RPMI7951 (cell line): ENCODE measurements around the gene ZNF598. TPM values are rescaled to one million over a fixed set of nuclear protein-coding genes. Genes with fewer than 3 reads are reported as not detected.
A peak's percentile ranks its signal among the peaks of the same experiment; 100 is the strongest.

Experiments used
- DNase-seq: peaks from one replicate; pipeline ENCODE4 v3.0.0-alpha.2; 2012; ENCODE audit warnings: low read depth
- total RNA-seq: library from RNA; depleted of rRNA; stranded (reverse); fragments of >200 nt; shearing (Covaris generic); gene quantifications from 2 replicates; pipeline ENCODE4 v1.2.3, GENCODE V29; 2014; rRNA removed

ZNF598 gene
- 9.7 and 13.6 TPM in 2 replicates for total RNA-seq

DNA sequence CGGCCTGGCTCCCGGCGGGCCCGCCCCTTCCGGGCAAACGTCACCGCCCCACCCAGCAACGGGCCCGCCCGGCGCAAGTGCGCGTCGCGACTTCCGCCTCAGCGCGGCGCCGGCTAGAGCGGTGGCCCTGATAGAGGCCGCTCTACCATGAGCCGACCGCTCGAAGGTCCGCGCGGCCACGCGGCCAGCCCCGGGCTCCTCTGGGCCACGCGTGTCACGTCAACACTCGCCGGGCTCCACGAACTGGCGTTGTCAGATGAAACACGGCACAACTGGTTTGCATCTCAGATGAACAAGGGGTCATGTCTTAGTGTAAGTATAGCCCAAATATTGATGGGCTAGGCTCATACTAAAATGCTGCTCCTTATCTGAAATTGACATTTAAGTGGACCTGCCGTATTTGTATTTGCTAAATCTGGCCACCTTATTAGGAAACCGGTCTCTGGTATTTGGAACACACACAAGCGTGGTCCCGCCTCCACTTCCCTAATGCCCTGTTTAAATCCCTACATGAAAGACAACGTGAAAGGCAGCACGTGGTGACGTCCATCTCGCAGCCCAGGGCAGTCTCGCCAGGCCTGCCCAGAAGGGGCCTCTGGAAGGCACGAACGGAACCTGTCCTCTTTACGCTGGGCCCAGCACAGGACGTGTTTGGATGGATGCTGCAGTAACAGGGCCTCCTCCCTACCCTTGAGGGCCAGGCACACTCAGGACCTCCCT is at the start of gene ZNF598:
ZNF598 (minus strand) TSS at position 31 of the 720 bp plus-strand sequence.
- DNase-seq = peak; percentile 89

DNA sequence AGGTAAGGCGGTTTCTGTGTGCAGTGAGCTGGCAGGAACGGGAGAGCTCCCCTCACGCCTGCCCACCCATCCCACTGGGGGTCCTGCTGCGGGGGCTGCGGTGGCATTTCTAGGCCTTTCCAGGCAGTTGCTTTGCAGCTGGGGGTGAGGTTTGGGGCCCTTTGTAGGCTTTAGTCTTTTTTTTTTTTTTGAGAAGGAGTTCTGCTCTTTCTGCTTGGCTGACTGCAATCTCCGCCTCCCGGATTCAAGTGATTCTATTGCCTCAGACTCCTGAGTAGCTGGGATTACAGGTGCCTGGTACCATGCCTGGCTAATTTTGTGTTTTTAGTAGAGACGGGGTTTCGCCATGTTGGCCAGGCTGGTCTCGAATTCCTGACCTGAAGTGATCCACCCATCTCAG is 49.3 kb upstream of the ZNF598 start:
- DNase-seq = no peak

DNA sequence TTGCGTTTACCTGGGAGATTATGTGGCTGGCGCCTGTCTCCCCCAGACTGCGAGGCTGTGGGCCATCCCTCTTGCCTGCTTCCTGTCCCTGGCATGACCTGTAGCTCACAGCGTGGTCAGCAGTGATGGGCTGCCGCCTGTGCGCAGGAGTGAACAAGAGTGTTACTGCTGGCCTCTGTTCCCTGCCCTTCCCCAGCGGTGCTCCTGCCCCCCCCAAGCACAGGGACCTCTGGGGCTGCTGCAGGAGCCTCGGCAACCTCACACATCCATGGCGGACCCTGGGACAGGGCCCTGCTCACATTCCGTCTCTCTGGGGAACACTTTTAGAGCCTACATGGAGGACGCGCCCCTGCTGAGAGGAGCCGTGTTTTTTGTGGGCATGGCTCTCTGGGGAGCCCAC is 48.8 kb upstream of the ZNF598 start:
- DNase-seq = no peak

DNA sequence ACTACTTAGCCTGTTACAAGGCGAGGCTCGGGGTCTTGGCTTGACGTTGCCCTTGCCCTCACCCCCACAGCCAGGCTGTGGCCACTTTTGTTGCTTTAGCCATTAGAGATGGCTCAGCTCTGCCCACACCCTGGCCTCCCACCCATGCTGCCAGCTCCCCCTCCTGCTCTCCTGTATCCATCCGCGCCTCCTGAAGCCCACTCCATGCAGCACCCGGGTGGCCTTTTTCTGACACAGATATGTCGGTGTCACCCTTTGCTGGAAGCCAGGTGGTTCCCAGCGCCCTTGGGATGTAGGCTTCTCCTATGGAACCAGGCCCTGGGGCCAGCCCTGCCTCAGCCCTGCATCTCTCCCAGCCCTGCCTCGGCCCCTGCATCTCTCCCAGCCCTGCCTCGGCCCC is 47.8 kb upstream of the ZNF598 start:
- DNase-seq = no peak

DNA sequence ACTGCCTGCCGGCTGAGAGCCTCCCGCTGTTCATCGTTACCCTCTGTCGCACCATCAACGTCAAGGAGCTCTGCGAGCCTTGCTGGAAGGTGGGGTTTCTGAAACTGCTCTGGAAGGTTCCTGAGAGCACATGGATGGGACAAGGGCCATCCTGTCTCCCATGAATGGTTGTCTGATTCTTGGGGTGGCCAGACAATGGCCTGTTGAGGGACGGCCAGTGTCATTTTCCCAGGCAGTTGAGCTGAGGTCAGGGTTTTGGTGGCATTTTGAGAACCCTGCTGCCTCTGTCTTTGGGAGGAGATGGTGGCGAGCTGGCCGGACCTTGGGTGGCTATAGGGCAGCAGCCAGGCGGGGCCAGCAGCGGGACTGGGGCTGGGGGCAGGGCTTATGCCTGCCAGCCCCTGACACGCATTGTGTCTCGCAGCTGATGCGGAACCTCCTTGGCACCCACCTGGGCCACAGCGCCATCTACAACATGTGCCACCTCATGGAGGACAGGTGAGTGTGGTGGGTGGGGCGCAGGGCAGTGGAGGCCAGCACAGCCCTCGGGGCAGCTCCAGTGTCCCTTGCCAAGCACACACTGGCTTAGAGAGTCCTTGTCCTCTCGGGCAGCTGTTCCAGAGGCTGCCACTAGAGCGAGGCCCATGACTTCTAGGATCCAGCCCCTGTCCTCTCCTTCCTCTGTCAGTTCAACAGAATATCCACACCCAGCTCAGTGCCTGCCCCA is 47.2 kb upstream of the ZNF598 start:
- no peak for DNase-seq

DNA sequence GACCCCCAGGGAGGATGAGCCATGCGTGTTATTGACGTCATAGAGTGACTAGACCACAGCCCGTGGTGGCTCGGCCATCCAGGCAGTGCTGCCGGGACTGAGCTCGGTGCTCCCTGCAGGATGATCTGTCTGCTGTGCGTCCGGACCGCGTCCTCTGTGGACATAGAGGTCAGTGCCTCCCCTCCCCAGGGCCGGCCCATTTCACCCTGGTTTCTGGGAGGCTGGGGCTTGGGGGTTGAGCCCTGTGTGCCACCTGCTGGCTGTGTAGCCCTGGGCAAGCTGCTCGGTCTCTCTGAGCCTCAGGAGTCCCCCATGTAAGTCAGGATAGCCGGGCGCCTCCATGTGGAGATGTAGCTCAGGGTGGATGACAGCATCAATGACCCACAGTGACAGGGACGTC is 46.5 kb upstream of the ZNF598 start:
- DNase-seq = no peak

DNA sequence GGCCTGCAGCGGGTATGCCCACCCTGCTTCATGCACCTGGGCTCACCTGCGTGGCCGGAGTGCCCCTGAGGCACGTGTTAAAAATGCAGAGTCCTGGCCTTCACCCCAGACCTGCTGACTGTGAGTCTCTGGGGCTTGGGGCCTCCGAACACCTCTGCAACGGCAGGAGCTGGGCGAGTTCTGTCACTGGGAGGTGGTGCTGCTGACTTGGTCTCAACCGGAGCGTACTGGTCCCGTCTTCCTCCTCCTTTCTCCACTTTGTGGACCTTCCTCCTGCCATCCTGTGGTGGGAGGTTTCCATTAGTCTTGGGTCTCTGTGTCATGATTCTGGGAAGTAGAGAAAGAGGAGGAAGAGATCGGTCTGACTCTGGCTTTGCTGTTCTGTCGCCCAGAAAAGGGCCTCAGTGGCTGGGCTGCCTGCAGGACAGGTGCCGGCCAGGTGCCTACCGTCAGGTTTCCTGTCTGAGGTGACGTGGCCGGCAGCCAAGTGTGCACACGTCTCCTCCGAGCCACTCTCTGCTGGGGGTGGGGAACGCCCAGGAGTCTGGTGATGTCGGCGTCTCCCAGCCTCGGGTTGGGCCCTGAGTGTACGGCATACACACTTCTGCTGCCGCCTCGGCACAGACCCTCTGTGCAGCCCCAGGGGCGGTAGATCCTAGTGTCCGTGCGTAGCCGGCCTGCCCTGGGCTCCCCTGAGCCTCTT is 45.1 kb upstream of the ZNF598 start:
- DNase-seq = no peak

DNA sequence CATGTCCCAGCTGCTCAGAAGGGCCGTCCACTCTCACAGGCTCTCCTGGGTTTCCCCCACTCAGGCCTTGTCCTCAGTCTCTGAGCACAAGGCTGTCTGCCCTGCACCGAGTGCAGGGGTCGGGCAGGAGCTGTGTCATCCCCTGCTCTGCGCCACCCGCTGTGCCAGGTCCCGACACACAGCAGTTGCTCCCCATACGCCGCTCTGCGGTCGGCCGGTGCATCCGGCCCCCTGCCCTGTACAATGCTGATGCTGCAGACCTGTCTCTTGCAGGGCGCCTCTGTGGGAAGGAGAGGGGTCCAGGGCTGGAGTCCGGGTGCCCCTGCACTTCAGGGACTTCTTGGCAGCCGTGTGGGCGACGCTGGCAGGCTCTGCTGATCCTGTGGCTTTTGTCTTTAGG is 44.3 kb upstream of the ZNF598 start:
- DNase-seq = no peak

DNA sequence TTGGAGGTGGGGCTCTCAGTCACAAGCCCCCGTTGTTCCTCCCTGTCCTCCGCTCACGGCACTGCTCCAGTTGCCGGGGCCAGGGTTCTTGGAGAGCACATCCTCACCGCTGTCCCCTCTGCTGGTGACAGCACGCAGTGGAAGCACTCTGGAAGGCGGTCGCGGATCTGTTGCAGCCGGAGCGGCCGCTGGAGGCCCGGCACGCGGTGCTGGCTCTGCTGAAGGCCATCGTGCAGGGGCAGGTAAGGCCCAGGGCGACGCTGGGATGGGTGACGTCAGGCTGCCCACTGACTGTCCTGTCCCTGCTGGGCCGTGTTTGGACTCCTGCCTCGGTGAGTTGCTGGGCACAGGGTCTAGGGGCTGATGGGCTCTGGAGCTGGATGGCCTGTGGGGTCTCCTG is 43.6 kb upstream of the ZNF598 start:
- DNase-seq = no peak

DNA sequence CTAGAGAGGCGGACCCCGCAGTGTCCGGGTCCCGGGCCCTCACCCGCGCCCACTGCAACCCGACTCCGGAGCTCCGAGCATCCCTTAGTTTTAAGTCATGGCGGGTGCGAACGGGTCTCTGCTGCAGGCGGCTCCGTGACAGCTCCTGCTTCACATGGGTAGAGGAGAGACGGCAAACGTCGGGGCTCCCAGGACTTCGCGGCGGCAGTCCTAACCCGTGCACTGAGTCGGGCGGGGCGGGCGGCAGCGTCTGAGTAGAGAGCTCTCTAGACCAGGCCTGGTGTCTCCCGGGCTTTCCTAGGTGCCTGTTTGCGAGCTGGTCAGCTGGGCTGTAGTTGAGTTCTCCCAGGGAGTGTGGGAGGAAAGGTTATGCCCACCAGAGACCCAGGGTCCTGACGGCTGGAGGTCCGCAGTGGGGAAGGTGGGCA is 38.5 kb upstream of the ZNF598 start:
- no peak for DNase-seq

DNA sequence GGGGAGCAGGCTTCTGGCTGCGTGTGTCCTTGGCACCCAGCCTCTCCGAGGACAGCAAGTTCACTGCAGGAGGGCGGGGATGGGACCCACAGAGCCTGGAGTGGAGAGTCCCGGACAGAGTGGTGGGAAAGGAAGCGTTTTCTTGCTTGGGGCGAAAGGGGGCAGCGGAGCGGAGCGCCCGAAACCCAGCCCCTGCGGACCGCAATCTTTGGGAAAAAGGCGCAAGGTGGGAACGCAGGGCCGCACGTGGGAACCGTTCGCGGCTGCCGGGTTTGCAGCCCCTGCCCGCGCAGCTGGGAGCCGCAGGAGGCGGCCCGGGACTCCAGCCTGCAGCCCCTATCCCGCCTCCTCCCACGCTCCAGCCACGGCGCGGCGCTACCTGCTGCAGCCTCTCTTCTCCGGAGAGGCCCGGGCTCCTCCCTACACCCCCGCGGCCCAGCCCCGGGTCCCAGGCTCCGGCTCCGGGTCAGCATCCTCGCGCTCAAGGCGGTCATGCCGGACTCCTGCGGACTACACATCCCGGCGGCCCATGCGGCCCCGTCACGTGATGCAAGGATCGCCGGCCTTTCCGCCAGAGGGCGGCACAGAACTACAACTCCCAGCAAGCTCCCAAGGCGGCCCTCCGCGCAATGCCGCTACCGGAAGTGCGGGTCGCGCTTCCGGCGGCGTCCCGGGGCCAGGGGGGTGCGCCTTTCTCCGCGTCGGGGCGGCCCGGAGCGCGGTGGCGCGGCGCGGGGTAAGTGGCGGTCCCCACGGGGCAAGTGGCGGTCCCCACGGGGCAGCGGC is 37.9 kb upstream of the ZNF598 start, which contains the start of the genes NTHL1 and TSC2:
NTHL1 (minus strand) TSS at position 505 of the 786 bp plus-strand sequence; CDS start at position 494, 11 bp downstream.
TSC2 (plus strand) TSS at position 656 of the 786 bp plus-strand sequence. CDS start 631 bp downstream, outside the sequence.
- DNase-seq = peak; percentile 91

DNA sequence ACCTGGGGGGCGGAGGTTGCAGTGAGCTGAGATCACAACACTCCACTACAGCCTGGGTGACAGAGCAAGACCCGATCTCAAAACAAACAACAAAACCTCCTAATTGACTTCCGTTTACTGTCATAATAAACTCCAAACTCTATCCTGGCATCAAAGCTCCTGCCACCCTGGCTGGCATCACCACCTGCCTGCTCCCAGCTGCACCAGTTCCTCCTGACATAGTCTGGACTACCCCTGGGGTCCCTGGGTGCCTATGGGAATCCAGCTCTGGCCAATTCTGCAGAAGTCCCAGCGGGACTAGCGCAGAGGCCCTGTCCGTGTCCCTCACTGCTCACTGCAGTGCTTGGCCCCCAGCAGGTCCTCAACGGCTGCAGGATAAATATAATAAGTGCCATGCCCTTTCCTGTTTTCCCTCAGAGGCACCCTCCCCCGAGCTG is 37.3 kb upstream of the ZNF598 start:
- DNase-seq = no peak

DNA sequence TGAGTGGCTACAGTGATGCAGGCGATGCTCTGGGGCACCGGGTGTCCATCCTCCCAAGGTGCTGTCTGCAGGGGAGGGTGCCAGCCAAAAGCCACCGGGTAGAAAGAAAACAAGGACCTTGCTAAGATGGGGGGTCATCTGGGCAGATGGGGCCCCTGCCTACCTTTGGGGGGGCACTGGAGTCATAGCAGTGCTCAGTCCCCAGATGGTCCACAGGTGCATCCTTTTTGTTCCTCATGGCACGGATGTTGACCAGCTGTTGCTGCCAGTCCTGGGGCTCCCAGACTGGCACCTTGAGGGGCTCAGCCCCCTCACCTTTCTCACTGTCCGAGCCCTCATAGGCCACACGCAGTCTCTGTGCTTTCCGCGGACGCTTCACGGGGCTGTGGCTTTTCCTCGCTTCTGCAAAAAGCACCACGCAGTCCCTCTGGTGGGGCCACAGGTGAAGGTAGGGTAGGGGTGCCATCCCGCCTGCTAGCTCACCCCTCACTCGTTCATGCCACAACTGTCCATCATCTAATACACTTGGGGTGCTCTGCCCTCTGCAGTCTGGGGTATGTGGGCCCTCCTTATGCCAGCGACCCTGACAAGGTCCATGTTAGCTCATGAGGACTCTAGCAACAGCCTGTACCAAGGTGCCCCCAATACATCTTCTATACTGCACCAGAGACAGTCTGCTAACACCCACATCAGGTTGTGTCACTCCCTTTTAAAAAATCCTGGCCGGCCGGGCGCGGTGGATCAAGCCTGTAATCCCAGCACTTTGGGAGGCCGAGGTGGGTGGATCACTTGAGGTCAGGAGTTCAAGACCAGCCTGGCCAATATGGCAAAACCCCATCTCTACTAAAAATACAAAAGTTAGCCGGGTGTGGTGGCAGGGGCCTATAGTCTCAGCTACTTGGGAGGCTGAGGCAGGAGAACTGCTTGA is 36.6 kb upstream of the ZNF598 start:
- no peak for DNase-seq

DNA sequence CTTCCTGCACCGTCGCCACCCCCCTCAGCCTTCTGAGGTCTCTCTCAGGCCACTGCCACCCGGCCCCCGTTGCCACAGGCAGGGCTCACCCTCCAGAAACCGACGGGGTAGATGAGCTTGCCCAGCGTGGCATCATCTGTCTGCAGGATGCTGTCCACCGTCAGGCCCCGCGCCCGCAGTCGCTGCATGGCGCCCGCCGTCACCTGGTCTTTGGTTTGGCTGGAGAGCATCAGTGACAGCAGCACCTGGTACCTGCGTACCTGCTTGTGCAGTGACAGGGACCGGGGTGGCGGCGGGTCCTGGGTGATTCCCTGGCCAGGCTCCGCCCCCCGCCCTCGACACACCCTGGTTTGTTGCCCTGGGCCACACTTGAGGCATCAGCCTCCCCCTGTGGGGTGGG is 34.9 kb upstream of the ZNF598 start:
- no peak for DNase-seq

DNA sequence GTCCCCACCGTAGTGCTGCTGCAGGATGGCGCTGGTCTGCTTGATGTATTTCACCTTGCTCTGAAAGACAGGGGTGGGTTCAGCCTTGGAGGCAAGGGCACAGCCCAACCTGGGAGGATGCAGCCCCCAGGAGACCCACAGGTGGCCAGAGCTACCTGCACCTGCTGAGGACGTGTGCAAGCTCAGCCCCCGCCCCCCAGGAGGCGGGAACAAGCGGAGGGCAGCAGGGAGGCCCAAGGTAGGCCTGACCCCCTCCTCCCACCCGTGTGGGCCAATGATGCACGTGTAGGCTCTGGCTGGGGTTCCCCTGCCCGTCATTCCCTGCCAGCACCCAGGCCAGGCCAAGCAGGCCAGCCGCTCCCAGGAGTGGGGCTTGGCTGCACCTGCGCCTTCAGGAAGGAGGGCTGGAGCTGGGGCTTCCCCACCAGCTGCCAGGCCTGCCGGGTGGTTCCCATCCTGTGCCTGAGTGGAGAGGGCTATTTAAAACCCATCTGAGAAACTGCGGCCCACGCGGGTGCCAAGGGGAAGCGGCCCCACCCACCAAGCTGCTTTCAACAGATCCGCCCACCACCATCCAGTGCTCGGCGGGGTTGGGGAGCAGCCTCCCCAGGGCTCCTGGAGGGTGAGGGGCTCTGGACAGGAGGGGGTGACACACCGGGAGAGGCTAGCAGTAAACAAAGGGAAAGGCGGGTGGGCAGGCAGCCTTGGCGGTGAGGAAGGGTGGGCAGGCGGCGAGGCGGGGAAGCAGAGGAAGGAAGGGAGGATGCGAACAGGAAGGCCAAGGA is 34.2 kb upstream of the ZNF598 start:
- DNase-seq = no peak

DNA sequence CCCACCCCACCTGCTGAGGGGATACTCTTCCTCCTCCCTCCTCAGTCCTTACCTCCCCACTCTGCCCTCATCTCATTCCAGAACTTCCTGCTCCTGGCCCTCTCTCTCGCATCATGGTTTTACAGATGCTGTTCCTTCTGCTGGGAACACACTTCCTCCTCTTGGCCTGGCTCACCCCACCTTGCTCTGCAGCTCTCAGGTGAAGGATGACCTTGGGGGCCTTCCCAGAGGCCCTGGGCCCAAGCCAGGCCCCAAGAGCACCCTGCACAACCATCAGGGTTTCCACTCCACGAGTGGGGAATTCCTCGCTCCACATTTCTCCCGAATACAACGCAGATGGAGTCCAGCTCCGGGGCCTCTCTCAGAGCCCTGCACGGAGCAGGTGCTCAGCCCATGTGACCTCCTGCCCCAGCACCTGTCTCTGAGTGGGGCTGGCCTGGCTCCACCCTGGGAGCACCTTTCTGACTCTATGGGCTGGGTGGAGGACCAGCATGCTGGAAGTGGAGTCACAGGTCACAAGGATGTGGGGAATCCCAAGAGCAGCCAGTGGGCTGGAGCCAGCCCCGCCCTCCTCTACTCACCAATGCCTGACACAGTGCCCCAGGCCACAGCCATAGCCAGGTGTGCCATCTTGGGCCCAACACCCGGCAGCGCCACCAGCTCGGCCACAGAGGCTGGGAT is 33.5 kb upstream of the ZNF598 start:
- no peak for DNase-seq

DNA sequence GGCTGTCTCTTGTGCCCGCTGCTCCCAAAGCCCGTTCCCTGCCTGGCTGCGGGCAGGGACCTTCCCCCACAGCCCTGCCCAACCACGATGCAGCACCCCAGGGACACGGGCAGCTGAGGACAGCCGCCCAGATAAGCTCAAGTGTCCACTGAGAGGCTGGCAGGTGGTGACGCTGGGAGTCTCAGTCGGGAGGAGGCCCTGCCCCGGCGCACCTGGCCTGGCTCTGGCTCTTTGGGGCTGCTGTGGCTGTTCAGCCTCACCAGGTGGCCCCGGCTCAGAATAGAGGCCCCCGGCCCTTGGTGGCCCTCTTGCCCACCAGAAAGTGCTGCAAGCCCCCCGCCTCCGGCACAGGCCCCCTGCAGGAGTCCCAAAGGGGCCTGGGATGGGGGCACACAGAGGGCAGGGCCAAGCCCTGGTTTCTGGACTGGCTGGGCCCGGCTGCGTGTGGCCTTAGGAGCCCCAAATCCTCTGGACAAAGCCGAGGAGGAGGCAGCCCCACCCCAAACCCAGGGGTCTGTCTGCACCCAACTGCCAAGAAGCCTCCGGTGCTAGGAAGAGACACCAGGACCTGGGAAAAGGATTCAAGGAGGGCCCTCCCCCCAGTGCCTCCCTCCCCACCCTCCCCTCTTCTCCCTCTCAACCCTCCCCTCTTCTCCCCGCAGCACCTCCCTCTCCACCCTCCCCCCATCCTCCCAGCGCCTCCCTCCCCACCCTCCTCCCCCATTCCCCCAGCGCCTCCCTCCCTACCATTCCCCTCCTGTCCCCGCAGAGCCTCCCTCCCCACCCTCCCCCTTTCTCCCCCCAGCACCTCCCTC is 32.8 kb upstream of the ZNF598 start:
- no peak for DNase-seq
